ENCODE results near the gene FAF1.

FAF1 gene

DNA sequence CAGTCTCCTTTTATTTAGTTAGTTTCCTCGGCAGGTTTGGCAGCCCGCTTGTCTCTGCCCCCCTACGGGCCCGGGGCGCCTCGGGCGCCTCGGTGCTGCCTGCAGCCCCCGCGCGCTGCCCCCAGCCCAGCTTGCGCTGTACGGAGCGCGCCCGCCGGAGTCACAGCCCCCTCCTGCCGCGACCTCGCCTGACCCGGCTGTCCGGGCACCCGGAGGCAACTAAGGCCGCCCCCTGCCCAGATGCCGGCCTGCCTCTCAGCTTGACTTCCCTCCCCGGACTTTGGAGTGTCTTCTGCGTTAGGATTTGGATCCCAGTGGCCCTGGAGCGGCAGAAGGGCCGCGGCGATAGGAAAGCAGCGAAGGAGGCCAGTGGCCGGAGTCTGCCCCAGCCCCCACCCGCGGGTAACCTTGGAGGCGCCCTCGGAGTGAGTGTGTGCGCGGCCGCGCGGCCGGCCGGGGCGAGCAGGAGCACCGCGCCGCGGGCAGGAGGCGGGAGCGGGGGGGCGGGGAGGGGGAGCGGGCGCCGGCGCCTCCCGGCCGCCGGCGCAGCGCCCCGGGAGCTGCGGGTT is 17.6 kb upstream of the FAF1 start (continued):
- no peak for TF ChIP-seq CTCF (tag by site-specific recombination; IDR thresholded peaks at IDR 0.05)

- H3K4me3 ChIP-seq (ENCODE audit: low read depth, low read length): peak overlapping the region; percentile 98
- H3K27ac ChIP-seq (ENCODE audit: extremely low read depth, low read depth, low read length): peak overlapping the region; percentile 99
- H3K9me3 ChIP-seq (ENCODE audit: control insufficient read depth, insufficient read depth, low read depth, low read length): no peaks in the 10 kb centered on the region
- POLR2A ChIA-PET: interaction anchor here (0.8 to 8.1 kb wide), 8 partner anchors 8 to 307 kb away, joined by 3 to 157 read pairs (median 4); partner anchors contain the start of genes CDKN2C and FAF1
- CTCF ChIA-PET: interaction anchor here (0.6 to 3.2 kb wide), 6 partner anchors 11 to 309 kb away, joined by 3 to 13 read pairs (median 4); partner anchors contain the start of gene FAF1
- peaks cover 10% of the 10 kb centered on the region; the same call in 1 of the 2 replicates for H3K4me1 ChIP-seq (ENCODE audit: control insufficient read depth, insufficient read depth, low read length)
- H3K36me3 ChIP-seq (ENCODE audit: control insufficient read depth in 2 of 2, insufficient read depth in 1 of 2, low read length in 2 of 2): peaks cover 0 to 2% of the 10 kb centered on the region in 2 experiments; a peak in 1 of 3 replicates
- TF ChIP-seq, protein P1, sequence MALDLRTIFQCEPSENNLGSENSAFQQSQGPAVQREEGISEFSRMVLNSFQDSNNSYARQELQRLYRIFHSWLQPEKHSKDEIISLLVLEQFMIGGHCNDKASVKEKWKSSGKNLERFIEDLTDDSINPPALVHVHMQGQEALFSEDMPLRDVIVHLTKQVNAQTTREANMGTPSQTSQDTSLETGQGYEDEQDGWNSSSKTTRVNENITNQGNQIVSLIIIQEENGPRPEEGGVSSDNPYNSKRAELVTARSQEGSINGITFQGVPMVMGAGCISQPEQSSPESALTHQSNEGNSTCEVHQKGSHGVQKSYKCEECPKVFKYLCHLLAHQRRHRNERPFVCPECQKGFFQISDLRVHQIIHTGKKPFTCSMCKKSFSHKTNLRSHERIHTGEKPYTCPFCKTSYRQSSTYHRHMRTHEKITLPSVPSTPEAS (tag by site-specific recombination; IDR thresholded peaks at IDR 0.05): no peak
- TF ChIP-seq ZBTB11 (tag by site-specific recombination; conservative IDR thresholded peaks at IDR 0.05; ENCODE audit: low read depth): 0 out of 2 replicates have a peak, but pooled peaks have one; percentile 10
- no peak for TF ChIP-seq HIC1 (tag by site-specific recombination; IDR thresholded peaks at IDR 0.05)
- TF ChIP-seq ZNF354C (tag by site-specific recombination; IDR thresholded peaks at IDR 0.05; ENCODE audit: borderline replicate concordance, low read depth): no peak
- TF ChIP-seq OVOL3 (tag by site-specific recombination; IDR thresholded peaks at IDR 0.05): 0 out of 2 replicates have a peak, but pooled peaks have one; percentile 59
- peak; percentile 58; the same call in 1 of the 2 replicates for TF ChIP-seq ZBTB17 (tag by site-specific recombination; IDR thresholded peaks at IDR 0.05)
- TF ChIP-seq ZBTB20 (tag by site-specific recombination; IDR thresholded peaks at IDR 0.05): peak; percentile 98
- peak; percentile 57 for TF ChIP-seq ZNF600 (tag by site-specific recombination; IDR thresholded peaks at IDR 0.05)
- peak; percentile 78; the same call in 1 of the 2 replicates for TF ChIP-seq ZBTB8A (tag by site-specific recombination; IDR thresholded peaks at IDR 0.05)
- TF ChIP-seq, protein P2, sequence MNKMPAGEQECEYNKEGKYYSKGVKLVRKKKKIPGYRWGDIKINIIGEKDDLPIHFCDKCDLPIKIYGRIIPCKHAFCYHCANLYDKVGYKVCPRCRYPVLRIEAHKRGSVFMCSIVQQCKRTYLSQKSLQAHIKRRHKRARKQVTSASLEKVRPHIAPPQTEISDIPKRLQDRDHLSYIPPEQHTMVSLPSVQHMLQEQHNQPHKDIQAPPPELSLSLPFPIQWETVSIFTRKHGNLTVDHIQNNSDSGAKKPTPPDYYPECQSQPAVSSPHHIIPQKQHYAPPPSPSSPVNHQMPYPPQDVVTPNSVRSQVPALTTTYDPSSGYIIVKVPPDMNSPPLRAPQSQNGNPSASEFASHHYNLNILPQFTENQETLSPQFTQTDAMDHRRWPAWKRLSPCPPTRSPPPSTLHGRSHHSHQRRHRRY (tag by site-specific recombination; IDR thresholded peaks at IDR 0.05): no peak
- TF ChIP-seq GLIS2 (tag by site-specific recombination; IDR thresholded peaks at IDR 0.05): no peak
- TF ChIP-seq ZNF426 (tag by site-specific recombination; IDR thresholded peaks at IDR 0.05): no peak
- TF ChIP-seq, protein P3, sequence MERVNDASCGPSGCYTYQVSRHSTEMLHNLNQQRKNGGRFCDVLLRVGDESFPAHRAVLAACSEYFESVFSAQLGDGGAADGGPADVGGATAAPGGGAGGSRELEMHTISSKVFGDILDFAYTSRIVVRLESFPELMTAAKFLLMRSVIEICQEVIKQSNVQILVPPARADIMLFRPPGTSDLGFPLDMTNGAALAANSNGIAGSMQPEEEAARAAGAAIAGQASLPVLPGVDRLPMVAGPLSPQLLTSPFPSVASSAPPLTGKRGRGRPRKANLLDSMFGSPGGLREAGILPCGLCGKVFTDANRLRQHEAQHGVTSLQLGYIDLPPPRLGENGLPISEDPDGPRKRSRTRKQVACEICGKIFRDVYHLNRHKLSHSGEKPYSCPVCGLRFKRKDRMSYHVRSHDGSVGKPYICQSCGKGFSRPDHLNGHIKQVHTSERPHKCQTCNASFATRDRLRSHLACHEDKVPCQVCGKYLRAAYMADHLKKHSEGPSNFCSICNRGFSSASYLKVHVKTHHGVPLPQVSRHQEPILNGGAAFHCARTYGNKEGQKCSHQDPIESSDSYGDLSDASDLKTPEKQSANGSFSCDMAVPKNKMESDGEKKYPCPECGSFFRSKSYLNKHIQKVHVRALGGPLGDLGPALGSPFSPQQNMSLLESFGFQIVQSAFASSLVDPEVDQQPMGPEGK (tag by site-specific recombination; IDR thresholded peaks at IDR 0.05): peak; percentile 73; the same call in 1 of the 2 replicates
- no peak for TF ChIP-seq ZNF555 (tag by site-specific recombination; conservative IDR thresholded peaks at IDR 0.05)
- TF ChIP-seq TCF7L2 (IDR thresholded peaks at IDR 0.05; ENCODE audit: borderline replicate concordance, low read depth, low read length): 0 out of 2 replicates have a peak, but pooled peaks have one; percentile 35
- 0 out of 2 replicates have a peak, but pooled peaks have one; percentile 17 for TF ChIP-seq PRDM1 (tag by site-specific recombination; IDR thresholded peaks at IDR 0.05)
- peak; percentile 55; the same call in 1 of the 2 replicates for TF ChIP-seq ZFP3 (tag by site-specific recombination; IDR thresholded peaks at IDR 0.05; ENCODE audit: low read depth)
- no peak for TF ChIP-seq WT1 (tag by site-specific recombination; IDR thresholded peaks at IDR 0.05)
- TF ChIP-seq ZNF274 (IDR thresholded peaks at IDR 0.05; ENCODE audit: low read length): no peak
- TF ChIP-seq ZNF274 (tag by site-specific recombination; IDR thresholded peaks at IDR 0.05; ENCODE audit: borderline replicate concordance): no peak
Measured at GRCh38 chr1:50976890-50977574, 17.0 kb upstream of the FAF1 start.

All from HEK293 (cell line).